H9 (cell line): ENCODE results near the gene RAB6B. TPM values are rescaled to one million over a fixed set of nuclear protein-coding genes. Genes with fewer than 3 reads are reported as not detected.

ENCODE experiments used
- DNase-seq: peaks from one replicate; pipeline ENCODE4 v3.0.0-alpha.2; 2017
- H2AFZ ChIP-seq: one replicate; pipeline ENCODE4 v1.6.1; 2013; ENCODE audit warnings: mild to moderate bottlenecking, low read length, control low read depth, moderate library complexity
- H2AK5ac ChIP-seq: 2 replicates; pipeline ENCODE4 v1.6.1; 2013; ENCODE audit warnings: low read length, control low read depth, mixed read lengths; ENCODE audit not compliant: insufficient read length
- H2BK120ac ChIP-seq: one replicate; pipeline ENCODE4 v1.6.1; 2013; ENCODE audit warnings: low read depth, mild to moderate bottlenecking, low read length, control low read depth, inconsistent platforms; ENCODE audit not compliant: poor library complexity, severe bottlenecking
- H2BK12ac ChIP-seq: 2 replicates; pipeline ENCODE4 v1.6.1; 2013; ENCODE audit warnings: low read length, control low read depth, mixed read lengths, low read depth; ENCODE audit not compliant: insufficient read length
- H2BK15ac ChIP-seq: 2 replicates; pipeline ENCODE4 v1.6.1; 2013; ENCODE audit warnings: low read depth, low read length, control low read depth
- H2BK20ac ChIP-seq: one replicate; pipeline ENCODE4 v1.6.1; 2013; ENCODE audit warnings: low read depth, mild to moderate bottlenecking, low read length, control low read depth, inconsistent platforms; ENCODE audit not compliant: poor library complexity, severe bottlenecking
- H2BK5ac ChIP-seq: 2 replicates; pipeline ENCODE4 v1.6.1; 2013; ENCODE audit warnings: low read length, control low read depth, mixed read lengths; ENCODE audit not compliant: insufficient read length
- H3K14ac ChIP-seq: 2 replicates; pipeline ENCODE4 v1.6.1; 2013; ENCODE audit warnings: low read length, control low read depth; ENCODE audit not compliant: insufficient read depth
- H3K18ac ChIP-seq: 2 replicates; pipeline ENCODE4 v1.6.1; 2013; ENCODE audit warnings: low read depth, mild to moderate bottlenecking, mixed read lengths, low read length, control low read depth; ENCODE audit not compliant: insufficient read length
- H3K23ac ChIP-seq: 2 replicates; pipeline ENCODE4 v1.6.1; 2013; ENCODE audit warnings: low read length, control low read depth, mixed read lengths, low read depth; ENCODE audit not compliant: insufficient read length
- H3K23me2 ChIP-seq: 2 replicates; pipeline ENCODE4 v1.6.1; 2013; ENCODE audit warnings: low read depth, mild to moderate bottlenecking, mixed read lengths, low read length, control low read depth; ENCODE audit not compliant: insufficient read length, poor library complexity, severe bottlenecking
- H3K27ac ChIP-seq: 2 replicates; pipeline ENCODE4 v1.5.1; 2013; ENCODE audit warnings: low read length, control low read depth, mixed read lengths, low read depth; ENCODE audit not compliant: insufficient read length
- H3K27me3 ChIP-seq: 2 replicates; pipeline ENCODE4 v1.6.1; 2013; ENCODE audit warnings: low read length, control low read depth, inconsistent platforms; ENCODE audit not compliant: insufficient read depth
- H3K4ac ChIP-seq: 2 replicates; pipeline ENCODE4 v1.6.1; 2013; ENCODE audit warnings: low read depth, mild to moderate bottlenecking, control low read depth, inconsistent platforms, low read length, moderate library complexity
- H3K4me1 ChIP-seq: 2 replicates; pipeline ENCODE4 v1.6.1; 2013; ENCODE audit warnings: low read length, control low read depth, inconsistent platforms; ENCODE audit not compliant: insufficient read depth
- H3K4me2 ChIP-seq: 2 replicates; pipeline ENCODE4 v1.6.1; 2013; ENCODE audit warnings: low read length, control low read depth, mixed read lengths; ENCODE audit not compliant: insufficient read length, insufficient read depth
- H3K56ac ChIP-seq: 2 replicates; pipeline ENCODE4 v1.6.1; 2013; ENCODE audit warnings: low read depth, mild to moderate bottlenecking, mixed read lengths, low read length, control low read depth; ENCODE audit not compliant: insufficient read length
- H3K79me1 ChIP-seq: 2 replicates; pipeline ENCODE4 v1.6.1; 2013; ENCODE audit warnings: low read depth, mild to moderate bottlenecking, moderate library complexity, low read length, control low read depth, inconsistent platforms; ENCODE audit not compliant: insufficient read depth, poor library complexity, severe bottlenecking
- H3K79me2 ChIP-seq: 2 replicates; pipeline ENCODE4 v1.6.1; 2013; ENCODE audit warnings: low read length, control low read depth, inconsistent platforms; ENCODE audit not compliant: insufficient read depth
- H3K9ac ChIP-seq: 2 replicates; pipeline ENCODE4 v1.6.1; 2013; ENCODE audit warnings: low read length, control low read depth, mixed read lengths; ENCODE audit not compliant: insufficient read length; ENCODE audit errors: extremely low read depth
- H3K9me3 ChIP-seq: one replicate; pipeline ENCODE4 v1.6.1; 2013; ENCODE audit warnings: low read depth, low read length, inconsistent platforms; ENCODE audit not compliant: control insufficient read depth
- H3T11ph ChIP-seq: one replicate; pipeline ENCODE4 v1.6.1; 2013; ENCODE audit warnings: mild to moderate bottlenecking, low read length, control low read depth, inconsistent platforms
- H4K20me1 ChIP-seq: one replicate; pipeline ENCODE4 v1.6.1; 2013; ENCODE audit not compliant: control insufficient read depth, insufficient read length, insufficient read depth
- H4K5ac ChIP-seq: 2 replicates; pipeline ENCODE4 v1.6.1; 2013; ENCODE audit warnings: low read depth, mild to moderate bottlenecking, mixed read lengths, low read length, control low read depth; ENCODE audit not compliant: insufficient read length
- H4K8ac ChIP-seq: replicated peaks from 2 replicates; pipeline ENCODE4 v1.6.1; 2013; ENCODE audit warnings: low read length, control low read depth, mixed read lengths, low read depth; ENCODE audit not compliant: insufficient read length
- H4K91ac ChIP-seq: 2 replicates; pipeline ENCODE4 v1.6.1; 2013; ENCODE audit warnings: low read depth, mild to moderate bottlenecking, moderate library complexity, mixed read lengths, low read length, control low read depth; ENCODE audit not compliant: insufficient read length
- H3K27ac Mint-ChIP-seq, 3 experiments: 2 replicates in 2 of 3; 3 replicates in 1 of 3; pipeline ENCODE4 v1.8.0; 2020 to 2021; ENCODE audit warnings: mixed read lengths in 3 of 3, mild to moderate bottlenecking in 1 of 3, moderate library complexity in 1 of 3
- H3K27me3 Mint-ChIP-seq: 2 replicates; pipeline ENCODE4 v1.8.0; 2021; ENCODE audit warnings: low read depth, mild to moderate bottlenecking, moderate library complexity, mixed read lengths
- H3K36me3 Mint-ChIP-seq, 3 experiments: 2 replicates in 2 of 3; 3 replicates in 1 of 3; pipeline ENCODE4 v1.8.0; 2020 to 2021; ENCODE audit warnings: low read depth in 3 of 3, mixed read lengths in 3 of 3; ENCODE audit not compliant: insufficient read depth in 1 of 3
- H3K4me1 Mint-ChIP-seq, 2 experiments: 2 replicates each; pipeline ENCODE4 v1.8.0; 2020; ENCODE audit warnings: mixed read lengths in 2 of 2
- H3K4me3 Mint-ChIP-seq, 2 experiments: 2 replicates in 1 of 2; 3 replicates in 1 of 2; pipeline ENCODE4 v1.8.0; 2020 to 2021; ENCODE audit warnings: mild to moderate bottlenecking in 2 of 2, mixed read lengths in 2 of 2, moderate library complexity in 1 of 2
- H3K9me3 Mint-ChIP-seq, 2 experiments: 2 replicates in 1 of 2; 3 replicates in 1 of 2; pipeline ENCODE4 v1.8.0; 2020; ENCODE audit warnings: mild to moderate bottlenecking in 2 of 2, mixed read lengths in 2 of 2, moderate library complexity in 1 of 2
- CTCF ChIP-seq: fragments of 200-600 bp; sonication (generic); conservative IDR thresholded peaks from 3 replicates; pipeline ENCODE4 v1.8.0; 2021; ENCODE audit warnings: antibody characterized with exemption, mild to moderate bottlenecking
- WGBS: extraction: QIAGEN DNeasy Blood & Tissue Kit; methylation state at CpG from one replicate; pipeline ENCODE4 v1.1.7; 2013; ENCODE audit warnings: missing lambda C conversion rate, low lambda C conversion rate, mixed read lengths; ENCODE audit not compliant: insufficient read length; ENCODE audit errors: extremely low coverage; 5-methylcytosine and 5-hydroxymethylcytosine counted together
- total RNA-seq: library from RNA; stranded (reverse); gene quantifications from 2 replicates; pipeline ENCODE4 v1.2.1, GENCODE V29; 2021

Gene RAB6B
- total RNA-seq, 1 experiment from 2014 or later: 12.3 TPM

GRCh38 chr3:133932009-133932408 is 36.3 kb upstream of the RAB6B start:
- Histone ChIP-seq H2BK15ac (no peak overlapping the region), H3K27ac (no peak overlapping the region), H3K56ac (no peak overlapping the region), H4K8ac (no peak overlapping the region), H4K5ac (no peak overlapping the region), H3K79me2 (no peaks in the 10 kb centered on the region), H3K14ac (no peak overlapping the region), H3T11ph (no peak overlapping the region), H3K4me2 (no peak overlapping the region), H2BK12ac (no peak overlapping the region), H3K4ac (no peak overlapping the region), H3K23me2 (peaks cover 4% of the 10 kb centered on the region), H3K23ac (no peak overlapping the region), H2BK20ac (no peak overlapping the region), H3K9me3 (no peaks in the 10 kb centered on the region), H4K20me1 (no peaks in the 10 kb centered on the region), H3K27me3 (no peaks in the 10 kb centered on the region; the same call in 1 of the 2 replicates), H3K9ac (no peak overlapping the region), H2BK5ac (no peak overlapping the region), H3K18ac (no peak overlapping the region), H2AFZ (no peak overlapping the region), H3K79me1 (no peaks in the 10 kb centered on the region), H4K91ac (no peak overlapping the region), H3K4me1 (no peaks in the 10 kb centered on the region), H2BK120ac (no peak overlapping the region), H2AK5ac (no peak overlapping the region)
- no peak overlapping the region for H3K4me3 Mint-ChIP-seq
- WGBS: no CpG with 5 or more reads among the region's 6 CpGs
- no peaks in the 10 kb centered on the region; a peak in 1 of 7 replicates for H3K36me3 Mint-ChIP-seq
- peaks cover 23% of the 10 kb centered on the region for H3K27me3 Mint-ChIP-seq
- TF ChIP-seq CTCF: no peak
- DNase-seq: no peak
- no peak overlapping the region for H3K27ac Mint-ChIP-seq
- H3K9me3 Mint-ChIP-seq: no peaks in the 10 kb centered on the region
- peaks cover 6 to 9% of the 10 kb centered on the region in 2 experiments for H3K4me1 Mint-ChIP-seq
